NCI-H2171 treated with DMSO at 0.1 percent for 48 hours (cell line): Measurements from ENCODE around the gene MARCHF11.

Experiments
- DNase-seq: peaks from one replicate; lab custom pipeline; 2025; lab: John Stamatoyannopoulos, UW

Gene MARCHF11

DNA sequence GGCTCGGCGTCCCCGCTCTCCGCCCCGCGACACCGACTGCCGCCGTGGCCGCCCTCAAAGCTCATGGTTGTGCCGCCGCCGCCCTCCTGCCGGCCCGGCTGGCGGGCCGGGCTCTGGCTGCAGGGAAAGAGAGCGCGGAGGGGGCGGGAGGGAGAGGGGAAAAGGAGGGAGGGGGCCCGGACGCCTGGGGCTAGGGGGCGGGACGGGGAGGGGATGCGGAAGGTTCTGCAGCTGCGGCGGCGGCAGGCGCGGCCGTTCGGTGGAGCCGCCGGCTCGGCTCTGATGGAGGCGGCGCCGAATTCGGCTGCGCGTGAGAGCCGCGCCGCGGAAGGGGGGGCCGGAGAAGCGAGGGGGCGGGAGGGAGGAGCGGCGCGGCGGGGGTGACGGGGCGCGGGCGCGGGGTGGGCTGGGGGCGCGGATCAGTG is at the start of gene MARCHF11:
Gene MARCHF11 (minus strand): TSS at position 281 of the 425 bp plus-strand sequence. CDS start 216 bp downstream, at position 65.
- DNase-seq: no peak

DNA sequence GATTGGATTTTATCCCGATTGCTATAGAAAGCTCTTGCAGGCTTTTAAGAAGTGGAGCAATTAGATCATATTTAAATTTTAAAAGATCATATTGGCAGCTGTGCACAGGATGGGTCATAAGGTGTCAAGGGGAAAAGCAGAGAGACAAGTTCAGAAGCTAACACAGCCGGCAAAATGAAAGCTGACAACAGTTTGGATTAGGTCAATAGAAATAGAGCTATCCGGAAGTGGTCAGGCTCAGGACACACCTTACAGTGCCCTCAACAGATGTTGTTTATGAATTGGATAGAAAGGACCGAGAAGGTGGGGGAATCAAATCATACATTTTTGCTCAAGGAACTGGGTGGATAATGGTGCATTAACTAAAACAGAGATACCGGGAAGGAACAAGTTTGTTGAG is 46.3 kb upstream of the MARCHF11 start:
- no peak for DNase-seq

DNA sequence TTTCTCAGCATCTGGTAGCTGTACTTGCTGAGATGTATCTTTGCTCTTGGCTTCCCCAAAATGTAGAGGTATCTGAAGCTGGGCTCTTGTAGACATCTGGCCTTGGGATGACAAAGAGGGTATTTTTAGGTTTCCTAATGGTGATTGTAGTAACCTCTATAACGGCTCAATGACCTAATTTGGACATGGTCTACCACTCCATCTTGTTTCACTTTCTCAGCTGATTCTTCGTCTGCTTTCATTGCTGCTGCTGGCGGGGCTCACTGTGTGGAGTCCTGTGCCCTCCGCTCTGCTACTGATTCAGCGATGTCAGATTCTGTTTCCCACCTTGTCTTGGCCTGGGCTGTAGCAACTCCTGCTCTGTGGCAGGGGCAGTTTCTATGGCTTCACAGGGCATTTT is 12.7 kb upstream of the MARCHF11 start:
- no peak for DNase-seq

DNA sequence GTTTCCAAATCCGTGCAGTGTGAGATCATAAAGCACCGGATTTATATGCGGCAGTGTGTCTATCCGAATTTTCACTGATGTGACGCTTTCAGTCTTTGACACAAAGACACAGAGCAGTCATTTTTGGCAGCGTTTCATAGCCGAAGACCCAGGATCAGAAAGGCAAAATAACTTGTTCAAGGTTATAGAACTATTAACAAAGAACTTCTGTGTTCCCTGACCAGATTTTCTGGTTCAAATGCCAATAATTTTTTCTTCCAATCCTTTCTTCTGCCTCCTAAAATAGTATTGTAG is 1.1 kb upstream of the MARCHF11 start:
- DNase-seq: no peak

DNA sequence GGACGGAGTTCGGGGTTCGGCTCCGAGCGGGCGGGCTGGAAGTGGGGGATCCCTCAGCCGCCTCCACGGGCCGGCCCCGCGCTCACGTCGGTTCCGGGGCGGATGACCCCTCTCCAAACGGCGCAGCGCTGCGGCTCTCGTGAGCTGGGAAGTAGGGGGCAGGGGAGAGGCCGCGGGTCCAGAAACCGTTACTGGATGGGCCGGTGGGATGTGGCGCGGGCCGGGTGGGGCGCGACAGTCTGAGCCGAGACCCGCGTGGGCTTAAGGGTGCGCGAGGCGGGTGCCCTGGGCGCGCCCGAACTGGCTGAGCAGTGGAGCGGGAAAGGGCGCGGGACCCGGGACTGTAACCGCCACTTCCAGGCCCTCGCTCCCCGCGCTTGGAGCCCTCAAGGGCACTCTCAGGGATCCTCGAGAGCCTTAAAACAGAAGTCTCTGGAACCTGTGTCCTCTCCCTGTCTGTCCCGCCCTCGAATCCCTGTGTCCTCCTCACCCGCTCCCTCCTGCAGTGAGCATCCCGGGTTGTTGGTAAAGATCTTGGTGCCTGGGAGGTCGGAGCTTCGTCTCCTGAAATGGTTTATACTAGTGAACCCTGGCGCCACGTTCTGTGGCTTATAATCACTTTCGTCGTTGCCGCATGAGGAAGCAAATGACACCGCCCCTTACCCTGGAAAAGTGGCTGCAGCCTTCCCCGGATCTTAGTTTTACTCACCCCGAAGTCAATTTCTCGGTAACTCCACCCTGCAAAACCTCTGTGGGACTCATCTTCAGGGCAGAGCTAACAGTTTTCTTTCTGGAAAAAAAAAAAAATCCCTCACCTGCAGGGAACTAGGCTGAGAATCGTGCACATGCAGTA is 571 bp upstream of the MARCHF11 start:
- no peak for DNase-seq

- peak; percentile 19 for DNase-seq
Measured at GRCh38 chr5:16178745-16179372, 732 bp downstream of the MARCHF11 start.

DNA sequence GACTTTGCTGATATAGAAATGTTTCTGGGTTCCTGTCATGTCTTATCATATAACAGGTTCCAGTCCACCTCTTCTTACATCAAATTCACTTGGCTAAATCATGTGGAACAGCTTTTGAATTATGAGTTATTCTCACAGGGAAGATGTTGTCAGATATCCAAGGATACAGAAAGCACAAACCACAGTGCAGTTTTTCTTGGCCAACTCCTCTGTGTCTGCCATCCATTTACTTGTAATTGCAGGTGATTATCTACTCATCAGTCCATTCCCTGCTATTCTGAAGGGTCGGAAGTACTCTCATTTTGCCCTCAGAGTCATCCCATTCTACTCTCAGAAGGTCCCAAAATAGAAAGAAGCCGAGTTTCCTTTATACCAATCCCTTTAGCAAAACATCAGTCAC is 10.0 kb downstream of the MARCHF11 start:
- no peak for DNase-seq

GRCh38 chr5:16160706-16161105 is 18.9 kb downstream of the MARCHF11 start:
- DNase-seq: peak; percentile 82

GRCh38 chr5:16159636-16160035 is 20.0 kb downstream of the MARCHF11 start:
- no peak for DNase-seq

GRCh38 chr5:16156152-16156551 is 23.4 kb downstream of the MARCHF11 start:
- DNase-seq: no peak

GRCh38 chr5:16152601-16153568 is 26.7 kb downstream of the MARCHF11 start:
- DNase-seq: no peak

DNA sequence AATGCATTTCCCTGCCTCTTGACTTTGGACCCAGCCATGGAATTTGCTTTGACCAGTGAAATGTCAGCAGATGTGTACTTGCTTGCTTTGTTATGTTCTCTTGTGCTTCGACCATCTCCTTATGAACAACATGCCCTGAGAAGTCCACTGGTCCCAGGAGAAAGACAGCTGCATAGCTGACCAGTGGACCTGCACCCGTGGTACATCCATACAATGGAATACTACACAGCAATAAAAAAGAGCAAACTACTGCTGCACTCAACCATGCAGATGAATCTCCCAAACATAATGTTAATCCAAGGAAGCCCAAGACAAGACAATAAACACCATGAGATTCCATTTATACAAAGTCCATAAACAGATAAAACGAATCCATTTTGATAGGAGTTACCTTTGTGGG is 30.0 kb downstream of the MARCHF11 start:
- DNase-seq: no peak

GRCh38 chr5:16147179-16147900 is 32.3 kb downstream of the MARCHF11 start:
- DNase-seq: no peak

GRCh38 chr5:16144416-16144815 is 35.2 kb downstream of the MARCHF11 start:
- DNase-seq: no peak

GRCh38 chr5:16143361-16144049 is 36.1 kb downstream of the MARCHF11 start:
- no peak for DNase-seq

DNA sequence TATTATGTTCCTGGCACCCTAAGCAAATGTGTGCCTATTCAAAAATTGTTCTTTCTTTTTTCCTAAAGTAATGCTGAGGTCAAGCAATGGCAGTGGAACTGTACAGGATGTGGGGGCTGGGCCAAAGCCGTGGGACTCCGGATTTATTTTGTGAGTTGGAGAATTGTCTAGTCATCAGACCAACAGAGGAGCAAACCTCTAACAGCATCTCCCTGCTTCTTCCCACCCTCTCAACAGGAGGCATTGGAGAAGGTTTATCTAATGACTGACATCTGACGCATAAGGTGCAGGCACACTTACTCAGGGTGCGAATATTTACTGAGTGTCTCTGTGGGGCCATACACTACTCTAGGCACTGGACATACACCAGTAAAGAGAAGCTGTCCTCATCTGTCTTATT is 38.6 kb downstream of the MARCHF11 start:
- no peak for DNase-seq

DNA sequence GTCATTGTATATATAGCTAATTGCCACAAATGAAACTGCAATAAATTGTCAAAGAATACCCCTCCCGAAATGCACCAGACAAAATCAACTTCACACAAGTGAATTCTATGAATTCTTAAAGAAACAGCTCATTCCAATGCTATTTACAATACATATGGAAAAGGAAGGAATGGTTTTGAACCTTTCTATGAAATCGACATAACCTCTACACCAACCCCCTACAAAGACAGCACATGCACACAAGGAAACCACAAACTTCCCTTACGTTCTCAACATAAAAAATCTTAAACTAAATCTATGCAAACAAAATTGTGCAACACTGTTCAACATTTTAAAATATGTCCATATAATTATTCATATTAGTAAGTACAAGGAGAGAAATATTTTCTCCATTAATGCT is 39.2 kb downstream of the MARCHF11 start:
- DNase-seq: no peak

GRCh38 chr5:16137177-16137576 is 42.4 kb downstream of the MARCHF11 start:
- DNase-seq: no peak

DNA sequence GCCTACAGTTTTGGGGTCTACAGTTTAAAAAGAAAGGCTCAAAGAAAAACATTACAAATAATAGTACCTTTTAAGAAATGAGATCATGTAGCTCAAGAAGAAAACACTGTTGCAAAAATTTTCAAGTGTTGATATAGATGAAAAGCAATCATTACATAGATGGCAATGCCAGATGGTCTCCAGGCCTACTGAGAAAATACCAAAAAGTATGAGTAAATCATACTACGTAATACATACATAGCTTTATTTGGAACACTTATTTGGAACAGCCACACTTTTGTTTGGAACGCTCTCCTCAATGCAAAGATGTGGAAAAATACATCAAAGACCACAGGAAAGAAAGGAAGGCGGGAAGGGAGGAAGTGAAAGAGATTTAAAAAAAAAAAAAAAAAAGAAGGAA is 44.1 kb downstream of the MARCHF11 start:
- no peak for DNase-seq

DNA sequence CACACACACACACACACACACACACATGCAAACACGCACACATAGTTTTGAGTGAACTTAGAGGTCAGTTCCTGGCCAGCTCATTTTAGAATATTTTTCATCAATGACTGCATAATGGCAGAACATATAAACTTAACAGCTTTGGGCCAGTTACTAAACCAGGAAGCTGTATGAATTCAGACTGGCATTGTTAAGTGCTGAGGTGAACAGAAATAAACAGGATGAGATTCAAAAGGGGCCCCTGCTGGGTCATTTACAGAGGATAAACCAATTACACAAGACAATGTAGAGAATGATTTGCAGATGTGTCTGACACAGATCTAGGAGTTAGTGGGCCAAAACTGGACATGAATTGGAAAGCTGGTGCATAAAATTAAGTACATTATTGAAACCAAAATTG is 44.6 kb downstream of the MARCHF11 start:
- DNase-seq: no peak

DNA sequence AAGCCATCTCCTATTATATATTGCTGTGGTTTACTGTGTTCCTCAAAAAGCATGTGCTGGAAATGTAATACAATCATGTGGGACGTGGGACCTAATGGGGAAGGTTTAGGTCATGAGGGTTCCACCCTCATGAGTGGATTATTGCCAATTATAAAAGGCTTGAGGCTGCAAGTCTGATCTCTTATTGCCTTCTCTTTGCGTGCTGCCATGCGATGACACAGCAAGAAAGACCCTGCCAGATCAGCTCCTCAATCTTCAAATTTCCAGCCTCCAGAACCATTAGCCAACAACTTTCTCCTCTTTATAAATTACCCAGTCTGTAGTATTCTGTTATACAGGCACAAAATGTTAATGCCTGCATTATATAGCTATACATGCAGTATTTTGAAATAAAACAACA is 45.4 kb downstream of the MARCHF11 start:
- no peak for DNase-seq
